Astrocyte (in vitro differentiated cells and primary cell): ENCODE data around the gene ASPSCR1.

Experiments used
- EZH2 ChIP-seq: IDR thresholded peaks from 2 replicates; pipeline ENCODE4 v1.6.1; 2012; ENCODE audit warnings: mild to moderate bottlenecking, low read length, inconsistent platforms; ENCODE audit not compliant: insufficient read depth
- TF ChIP-seq, protein P1 (sequence below): IDR thresholded peaks from 2 replicates; pipeline ENCODE4 v1.5.1; 2011; ENCODE audit warnings: low read depth, mild to moderate bottlenecking, inconsistent platforms, low read length, moderate library complexity; ENCODE audit not compliant: insufficient read depth

GRCh38 chr17:82061047-82061925 lies 83.9 kb downstream of the ASPSCR1 start:
- TF ChIP-seq, protein P1, sequence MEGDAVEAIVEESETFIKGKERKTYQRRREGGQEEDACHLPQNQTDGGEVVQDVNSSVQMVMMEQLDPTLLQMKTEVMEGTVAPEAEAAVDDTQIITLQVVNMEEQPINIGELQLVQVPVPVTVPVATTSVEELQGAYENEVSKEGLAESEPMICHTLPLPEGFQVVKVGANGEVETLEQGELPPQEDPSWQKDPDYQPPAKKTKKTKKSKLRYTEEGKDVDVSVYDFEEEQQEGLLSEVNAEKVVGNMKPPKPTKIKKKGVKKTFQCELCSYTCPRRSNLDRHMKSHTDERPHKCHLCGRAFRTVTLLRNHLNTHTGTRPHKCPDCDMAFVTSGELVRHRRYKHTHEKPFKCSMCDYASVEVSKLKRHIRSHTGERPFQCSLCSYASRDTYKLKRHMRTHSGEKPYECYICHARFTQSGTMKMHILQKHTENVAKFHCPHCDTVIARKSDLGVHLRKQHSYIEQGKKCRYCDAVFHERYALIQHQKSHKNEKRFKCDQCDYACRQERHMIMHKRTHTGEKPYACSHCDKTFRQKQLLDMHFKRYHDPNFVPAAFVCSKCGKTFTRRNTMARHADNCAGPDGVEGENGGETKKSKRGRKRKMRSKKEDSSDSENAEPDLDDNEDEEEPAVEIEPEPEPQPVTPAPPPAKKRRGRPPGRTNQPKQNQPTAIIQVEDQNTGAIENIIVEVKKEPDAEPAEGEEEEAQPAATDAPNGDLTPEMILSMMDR = no peak
- TF ChIP-seq EZH2 = no peak
